ENCODE measurements around the gene SLC39A11.
A peak's percentile ranks its signal among the peaks of the same experiment; 100 is the strongest.

Gene SLC39A11

GRCh38 chr17:72604518-72604917, 488.0 kb downstream of the SLC39A11 start:
- Histone ChIP-seq H3K27ac (ENCODE audit: low read length) (peak overlapping the region; percentile 96), H3F3A (ENCODE audit: insufficient read depth, low read length) (peaks cover 26% of the 10 kb centered on the region), H3K9me2 (replicated peaks; ENCODE audit: insufficient read depth, low read length) (no peaks in the 10 kb centered on the region), H3K79me2 (ENCODE audit: low read length) (peaks cover 18% of the 10 kb centered on the region), H3K27me3 (replicated peaks; ENCODE audit: insufficient read depth, low read length) (no peaks in the 10 kb centered on the region), H3K4me1 (ENCODE audit: low read length) (peaks cover 51% of the 10 kb centered on the region), H3K4me3 (ENCODE audit: low read length) (no peak overlapping the region), H3K36me3 (replicated peaks; ENCODE audit: insufficient read depth, low read length) (no peaks in the 10 kb centered on the region), H2AFZ (ENCODE audit: low read length) (peak overlapping the region; percentile 37), H3K9ac (ENCODE audit: low read length) (peak overlapping the region; percentile 81), H3K9me3 (replicated peaks; ENCODE audit: insufficient read depth, low read length) (no peaks in the 10 kb centered on the region), H4K20me1 (ENCODE audit: insufficient read depth, low read length) (no peaks in the 10 kb centered on the region), H3K4me2 (ENCODE audit: low read depth, low read length) (peak overlapping the region; percentile 84)
- peak; percentile 93 for DNase-seq
- TF ChIP-seq EZH2phosphoT487 (IDR thresholded peaks at IDR 0.05; ENCODE audit: low read length) (no peak), CTCF (IDR thresholded peaks at IDR 0.05; ENCODE audit: low read length) (no peak), EZH2 (optimal IDR thresholded peaks at IDR 0.05; ENCODE audit: low read depth, low read length) (no peak)

GRCh38 chr17:72603420-72604242, 488.9 kb downstream of the SLC39A11 start:
- Histone ChIP-seq H3F3A (ENCODE audit: insufficient read depth, low read length) (peaks cover 33% of the 10 kb centered on the region), H3K36me3 (replicated peaks; ENCODE audit: insufficient read depth, low read length) (no peaks in the 10 kb centered on the region), H3K27ac (ENCODE audit: low read length) (peak overlapping the region; percentile 96), H3K4me2 (ENCODE audit: low read depth, low read length) (peak overlapping the region; percentile 84), H3K9me3 (replicated peaks; ENCODE audit: insufficient read depth, low read length) (no peaks in the 10 kb centered on the region), H3K4me1 (ENCODE audit: low read length) (peaks cover 59% of the 10 kb centered on the region), H3K9me2 (replicated peaks; ENCODE audit: insufficient read depth, low read length) (no peaks in the 10 kb centered on the region), H3K4me3 (ENCODE audit: low read length) (peak overlapping the region; percentile 50), H4K20me1 (ENCODE audit: insufficient read depth, low read length) (no peaks in the 10 kb centered on the region), H2AFZ (ENCODE audit: low read length) (peak overlapping the region; percentile 12; the same call in 1 of the 2 replicates), H3K79me2 (ENCODE audit: low read length) (peaks cover 18% of the 10 kb centered on the region), H3K9ac (ENCODE audit: low read length) (peak overlapping the region; percentile 81), H3K27me3 (replicated peaks; ENCODE audit: insufficient read depth, low read length) (no peaks in the 10 kb centered on the region)
- TF ChIP-seq EZH2 (optimal IDR thresholded peaks at IDR 0.05; ENCODE audit: low read depth, low read length): no peak
- TF ChIP-seq CTCF (IDR thresholded peaks at IDR 0.05; ENCODE audit: low read length): no peak
- TF ChIP-seq EZH2phosphoT487 (IDR thresholded peaks at IDR 0.05; ENCODE audit: low read length): no peak
- DNase-seq: peak; percentile 46

GRCh38 chr17:72602517-72603419, 489.7 kb downstream of the SLC39A11 start:
- Histone ChIP-seq H4K20me1 (ENCODE audit: insufficient read depth, low read length) (no peaks in the 10 kb centered on the region), H3K4me2 (ENCODE audit: low read depth, low read length) (peak overlapping the region; percentile 84), H3K79me2 (ENCODE audit: low read length) (peaks cover 18% of the 10 kb centered on the region), H3K4me3 (ENCODE audit: low read length) (peak overlapping the region; percentile 50), H2AFZ (ENCODE audit: low read length) (peak overlapping the region; percentile 38), H3K27me3 (replicated peaks; ENCODE audit: insufficient read depth, low read length) (no peaks in the 10 kb centered on the region), H3K27ac (ENCODE audit: low read length) (peak overlapping the region; percentile 96), H3K36me3 (replicated peaks; ENCODE audit: insufficient read depth, low read length) (no peaks in the 10 kb centered on the region), H3F3A (ENCODE audit: insufficient read depth, low read length) (peaks cover 42% of the 10 kb centered on the region), H3K9me2 (replicated peaks; ENCODE audit: insufficient read depth, low read length) (no peaks in the 10 kb centered on the region), H3K4me1 (ENCODE audit: low read length) (peaks cover 59% of the 10 kb centered on the region), H3K9me3 (replicated peaks; ENCODE audit: insufficient read depth, low read length) (no peaks in the 10 kb centered on the region), H3K9ac (ENCODE audit: low read length) (peak overlapping the region; percentile 81)
- TF ChIP-seq EZH2phosphoT487 (IDR thresholded peaks at IDR 0.05; ENCODE audit: low read length) (no peak), CTCF (IDR thresholded peaks at IDR 0.05; ENCODE audit: low read length) (peak; percentile 25; the same call in 1 of the 2 replicates), EZH2 (optimal IDR thresholded peaks at IDR 0.05; ENCODE audit: low read depth, low read length) (no peak)
- peak; percentile 92 for DNase-seq

All from MM.1S (cell line).